ENCODE measurements around the gene ARPC1A.
"Not testable (repeated sequence)": the region's sequence is repeated elsewhere in the genome, so short reads cannot be mapped to it uniquely, and the experiment has no call there.

The ARPC1A gene

GRCh38 chr7:99325592-99326407 is at the start of gene ARPC1A:
Gene ARPC1A, plus strand, starts transcription at chr7:99325898. Its CDS starts 7,456 bp downstream, at chr7:99333354.
- DNase-seq (ENCODE audit: low read depth): peak; percentile 92

- no peak for DNase-seq (ENCODE audit: low read depth)
Measured at GRCh38 chr7:99278180-99278579, 47.5 kb upstream of the ARPC1A start.

GRCh38 chr7:99284165-99284564 is 41.5 kb upstream of the ARPC1A start:
- DNase-seq (ENCODE audit: low read depth): not testable (repeated sequence)

- DNase-seq (ENCODE audit: low read depth): no peak
Measured at GRCh38 chr7:99287779-99288534, 37.7 kb upstream of the ARPC1A start.

- DNase-seq (ENCODE audit: low read depth): no peak
Measured at GRCh38 chr7:99289185-99289584, 36.5 kb upstream of the ARPC1A start.

GRCh38 chr7:99290148-99290547 is 35.5 kb upstream of the ARPC1A start:
- DNase-seq (ENCODE audit: low read depth): not testable (repeated sequence)

- no peak for DNase-seq (ENCODE audit: low read depth)
Measured at GRCh38 chr7:99290980-99291607, 34.6 kb upstream of the ARPC1A start.

GRCh38 chr7:99292127-99292526 is 33.6 kb upstream of the ARPC1A start:
- DNase-seq (ENCODE audit: low read depth): no peak

GRCh38 chr7:99293167-99293566 is 32.5 kb upstream of the ARPC1A start:
- no peak for DNase-seq (ENCODE audit: low read depth)

- DNase-seq (ENCODE audit: low read depth): no peak
Measured at GRCh38 chr7:99293650-99294049, 32.0 kb upstream of the ARPC1A start.

- no peak for DNase-seq (ENCODE audit: low read depth)
Measured at GRCh38 chr7:99296471-99296870, 29.2 kb upstream of the ARPC1A start.

- no peak for DNase-seq (ENCODE audit: low read depth)
Measured at GRCh38 chr7:99301496-99301895, 24.2 kb upstream of the ARPC1A start.

GRCh38 chr7:99305473-99306260 is 20.0 kb upstream of the ARPC1A start:
- DNase-seq (ENCODE audit: low read depth): no peak

- DNase-seq (ENCODE audit: low read depth): no peak
Measured at GRCh38 chr7:99308461-99309074, 17.1 kb upstream of the ARPC1A start.

GRCh38 chr7:99309111-99309510 is 16.6 kb upstream of the ARPC1A start:
- DNase-seq (ENCODE audit: low read depth): no peak

GRCh38 chr7:99310004-99310403 is 15.7 kb upstream of the ARPC1A start:
- no peak for DNase-seq (ENCODE audit: low read depth)

GRCh38 chr7:99311702-99312101 is 14.0 kb upstream of the ARPC1A start:
- DNase-seq (ENCODE audit: low read depth): no peak

GRCh38 chr7:99312316-99313203 is 13.1 kb upstream of the ARPC1A start:
- peak; percentile 46 for DNase-seq (ENCODE audit: low read depth)

- DNase-seq (ENCODE audit: low read depth): no peak
Measured at GRCh38 chr7:99313204-99313573, 12.5 kb upstream of the ARPC1A start.

GRCh38 chr7:99314504-99314903 is 11.2 kb upstream of the ARPC1A start:
- DNase-seq (ENCODE audit: low read depth): no peak

GRCh38 chr7:99320371-99320770 is 5.3 kb upstream of the ARPC1A start:
- no peak for DNase-seq (ENCODE audit: low read depth)

Measured in activated T-helper 1 cell treated with Interleukin-2 at 50 U/mL for 16 hours (primary cell).